NCI-H82 treated with DMSO at 0.1 percent for 48 hours (cell line): ENCODE results near the gene ATP2A3.

ENCODE experiments used
- DNase-seq: peaks from one replicate; lab custom pipeline; 2025; ENCODE audit not compliant: unreplicated experiment; lab: John Stamatoyannopoulos, UW

The ATP2A3 gene

GRCh38 chr17:3964203-3965117, at the start of gene ATP2A3:
ATP2A3 (minus strand) TSS chr17:3964437; CDS start chr17:3964291, 146 bp downstream.
- no peak for DNase-seq

- no peak for DNase-seq
Observed at GRCh38 chr17:4010754-4011153, 46.5 kb upstream of the ATP2A3 start.

- no peak for DNase-seq
Observed at GRCh38 chr17:4009186-4009785, 45.0 kb upstream of the ATP2A3 start.

GRCh38 chr17:4008441-4009185, 44.4 kb upstream of the ATP2A3 start:
- no peak for DNase-seq

- no peak for DNase-seq
Observed at GRCh38 chr17:4008082-4008435, 43.8 kb upstream of the ATP2A3 start.

- no peak for DNase-seq
Observed at GRCh38 chr17:4007346-4008081, 43.3 kb upstream of the ATP2A3 start.

- no peak for DNase-seq
Observed at GRCh38 chr17:4006745-4007211, 42.5 kb upstream of the ATP2A3 start.

- no peak for DNase-seq
Observed at GRCh38 chr17:4006165-4006589, 41.9 kb upstream of the ATP2A3 start.

GRCh38 chr17:4005296-4006164, 41.3 kb upstream of the ATP2A3 start:
- DNase-seq, result no peak

GRCh38 chr17:4004517-4005295, 40.5 kb upstream of the ATP2A3 start:
- DNase-seq, result peak; percentile 9

- DNase-seq, result no peak
Observed at GRCh38 chr17:4003501-4004421, 39.5 kb upstream of the ATP2A3 start.

GRCh38 chr17:4003131-4003500, 38.9 kb upstream of the ATP2A3 start:
- no peak for DNase-seq

GRCh38 chr17:4001048-4001590, 36.9 kb upstream of the ATP2A3 start:
- DNase-seq, result no peak

GRCh38 chr17:3998436-3998835, 34.2 kb upstream of the ATP2A3 start:
- no peak for DNase-seq

- DNase-seq, result no peak
Observed at GRCh38 chr17:3995067-3995466, 30.8 kb upstream of the ATP2A3 start.

- DNase-seq, result no peak
Observed at GRCh38 chr17:3994221-3994576, 30.0 kb upstream of the ATP2A3 start.

- DNase-seq, result no peak
Observed at GRCh38 chr17:3993493-3994220, 29.4 kb upstream of the ATP2A3 start.
